Glutamatergic neuron (in vitro differentiated cells): ENCODE measurements around the gene RGL1. TPM values are rescaled to one million over a fixed set of nuclear protein-coding genes. Genes with fewer than 3 reads are reported as not detected.

Experiments
- DNase-seq: peaks from one replicate; pipeline ENCODE4 v3.0.0; 2022
- H3K27ac Mint-ChIP-seq: one replicate; pipeline ENCODE4 v1.8.0; 2020; ENCODE audit warnings: mild to moderate bottlenecking, mixed read lengths, inconsistent platforms; ENCODE audit not compliant: unreplicated experiment
- H3K27me3 Mint-ChIP-seq: one replicate; pipeline ENCODE4 v1.8.0; 2020; ENCODE audit warnings: mild to moderate bottlenecking, moderate library complexity, mixed read lengths, inconsistent platforms; ENCODE audit not compliant: unreplicated experiment
- H3K36me3 Mint-ChIP-seq: one replicate; pipeline ENCODE4 v1.8.0; 2020; ENCODE audit warnings: mild to moderate bottlenecking, mixed read lengths, inconsistent platforms; ENCODE audit not compliant: unreplicated experiment
- H3K4me1 Mint-ChIP-seq: one replicate; pipeline ENCODE4 v1.8.0; 2020; ENCODE audit warnings: mild to moderate bottlenecking, low read depth, mixed read lengths, inconsistent platforms; ENCODE audit not compliant: unreplicated experiment
- H3K4me3 Mint-ChIP-seq: one replicate; pipeline ENCODE4 v1.8.0; 2020; ENCODE audit warnings: mild to moderate bottlenecking, mixed read lengths, inconsistent platforms; ENCODE audit not compliant: unreplicated experiment
- H3K9me3 Mint-ChIP-seq: one replicate; pipeline ENCODE4 v1.8.0; 2020; ENCODE audit warnings: mild to moderate bottlenecking, moderate library complexity, mixed read lengths, inconsistent platforms; ENCODE audit not compliant: unreplicated experiment
- CTCF ChIP-seq: fragments of 200-600 bp; sonication (generic); IDR thresholded peaks from one replicate; pipeline ENCODE4 v1.5.0; 2021; ENCODE audit not compliant: partially characterized antibody, unreplicated experiment
- total RNA-seq: library from RNA; stranded (reverse); fragmentation: NEBNext Ultra II Directional; extraction: Animal tissue kit (Norgen Biotek cat#: 25700); gene quantifications from one replicate; pipeline ENCODE4 v1.2.1, GENCODE V29; 2021; ENCODE audit not compliant: unreplicated experiment

The RGL1 gene
- total RNA-seq, 1 donor from 2014 or later, result 4.9 TPM

GRCh38 chr1:183877053-183877720 is 72.3 kb downstream of the RGL1 start:
- Mint-ChIP-seq H3K9me3 (no peaks in the 10 kb centered on the region), H3K36me3 (no peaks in the 10 kb centered on the region), H3K4me1 (peaks cover 3% of the 10 kb centered on the region), H3K4me3 (no peak overlapping the region), H3K27ac (no peak overlapping the region), H3K27me3 (peaks cover 2% of the 10 kb centered on the region)
- no peak for TF ChIP-seq CTCF
- no peak for DNase-seq

- no peak for TF ChIP-seq CTCF
- peaks cover 3% of the 10 kb centered on the region for H3K4me1 Mint-ChIP-seq
- no peak for DNase-seq
- H3K9me3 Mint-ChIP-seq, result no peaks in the 10 kb centered on the region
- peaks cover 2% of the 10 kb centered on the region for H3K27me3 Mint-ChIP-seq
- H3K27ac Mint-ChIP-seq, result no peak overlapping the region
- no peaks in the 10 kb centered on the region for H3K36me3 Mint-ChIP-seq
- H3K4me3 Mint-ChIP-seq, result no peak overlapping the region
Observed at GRCh38 chr1:183879494-183879893, 74.6 kb downstream of the RGL1 start.

- H3K4me1 Mint-ChIP-seq, result peaks cover 3% of the 10 kb centered on the region
Observed at GRCh38 chr1:183879966-183880365, 75.0 kb downstream of the RGL1 start.

DNA sequence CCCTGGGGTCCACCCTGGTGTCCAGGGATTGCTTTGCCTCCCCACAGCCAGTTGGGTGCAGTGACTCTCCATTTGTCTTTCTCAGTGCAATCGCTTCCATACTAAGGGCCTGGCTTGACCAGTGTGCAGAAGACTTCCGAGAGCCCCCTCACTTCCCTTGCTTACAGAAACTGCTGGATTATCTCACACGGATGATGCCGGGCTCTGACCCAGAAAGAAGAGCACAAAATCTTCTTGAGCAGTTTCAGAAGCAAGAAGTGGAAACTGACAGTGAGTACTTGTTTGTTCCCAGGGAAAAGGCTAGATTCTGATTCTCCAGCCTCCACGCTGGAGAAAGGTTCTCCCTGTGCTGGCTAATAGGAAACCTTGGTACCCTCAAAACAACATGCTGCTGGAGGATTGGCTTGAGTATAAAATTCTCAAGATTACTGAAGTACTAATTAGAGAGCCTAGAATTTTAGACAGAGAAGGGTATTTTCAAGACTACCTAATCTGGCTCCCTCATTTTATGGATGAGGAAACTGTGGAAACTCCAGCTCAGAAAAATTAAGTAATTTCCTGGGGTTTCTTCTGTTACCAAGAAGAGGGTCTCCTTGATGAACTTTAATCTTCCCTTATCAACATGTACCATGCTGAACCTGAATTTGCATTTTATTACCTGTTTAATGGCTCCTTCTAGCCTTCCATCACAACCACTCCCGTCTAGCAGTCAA is 75.8 kb downstream of the RGL1 start:
- Mint-ChIP-seq H3K27ac (no peak overlapping the region), H3K36me3 (no peaks in the 10 kb centered on the region), H3K4me1 (peaks cover 3% of the 10 kb centered on the region), H3K9me3 (no peaks in the 10 kb centered on the region), H3K4me3 (no peak overlapping the region), H3K27me3 (peaks cover 2% of the 10 kb centered on the region)
- DNase-seq, result no peak
- no peak for TF ChIP-seq CTCF

More at GRCh38 chr1:183879966-183880365, 75.0 kb downstream of the RGL1 start:
- no peak overlapping the region for H3K27ac Mint-ChIP-seq
- no peaks in the 10 kb centered on the region for H3K9me3 Mint-ChIP-seq
- H3K4me3 Mint-ChIP-seq, result no peak overlapping the region
- H3K36me3 Mint-ChIP-seq, result no peaks in the 10 kb centered on the region
- peaks cover 2% of the 10 kb centered on the region for H3K27me3 Mint-ChIP-seq
- no peak for TF ChIP-seq CTCF
- DNase-seq, result no peak
